Upper lobe of right lung (tissue), 1 donor: ENCODE results near the gene DLST. TPM values are rescaled to one million over a fixed set of nuclear protein-coding genes. Genes with fewer than 3 reads are reported as not detected.

Source experiments
- ATAC-seq: fragments of 200-7000 bp; cut with Tn5 transposase; one replicate; pipeline ENCODE4 v1.9.1; 2020; ENCODE audit warnings: mild to moderate bottlenecking, moderate library complexity
- DNase-seq: peaks from one replicate; pipeline ENCODE4 v3.0.0-alpha.2; 2020
- H3K27ac ChIP-seq: fragments of 200-600 bp; one replicate; pipeline ENCODE4 v1.8.0; 2022
- H3K27me3 ChIP-seq: fragments of 200-600 bp; one replicate; pipeline ENCODE4 v1.8.0; 2022; ENCODE audit warnings: mild to moderate bottlenecking
- H3K36me3 ChIP-seq: fragments of 200-600 bp; one replicate; pipeline ENCODE4 v1.8.0; 2022
- H3K4me1 ChIP-seq: fragments of 200-600 bp; one replicate; pipeline ENCODE4 v1.8.0; 2022
- H3K4me3 ChIP-seq: fragments of 200-600 bp; one replicate; pipeline ENCODE4 v1.8.0; 2022; ENCODE audit warnings: mild to moderate bottlenecking
- H3K9me3 ChIP-seq: fragments of 200-600 bp; one replicate; pipeline ENCODE4 v1.8.0; 2022
- CTCF ChIP-seq: fragments of 200-600 bp; IDR thresholded peaks from one replicate; pipeline ENCODE4 v1.8.0; 2022; ENCODE audit warnings: antibody characterized with exemption
- intact Hi-C: fragments of 100-400 bp; cut with DNase I; formaldehyde crosslinking; loops from one replicate; pipeline ENCODE4 v1.11.0; 2022
- total RNA-seq: library from RNA; stranded (reverse); fragmentation: NEBNext Ultra II Directional; extraction: Animal tissue kit (Norgen Biotek cat#: 25700); gene quantifications from one replicate; pipeline ENCODE4 v1.2.1, GENCODE V29; 2021
- donor health status: DM: no; HTN: yes; CAD: no; lungs with severe emphysema.

Gene DLST
- total RNA-seq, 1 donor from 2014 or later = 90.1 TPM

- TF ChIP-seq CTCF = no peak
- no peak for DNase-seq
- ATAC-seq = no peak
- Histone ChIP-seq H3K27ac (no peak overlapping the region), H3K4me1 (peaks cover 13% of the 10 kb centered on the region), H3K4me3 (no peak overlapping the region), H3K27me3 (peaks cover 3% of the 10 kb centered on the region), H3K9me3 (no peaks in the 10 kb centered on the region), H3K36me3 (no peaks in the 10 kb centered on the region)
- intact Hi-C loops = no loop called here
Measured at GRCh38 chr14:74952180-74952665, 70.5 kb downstream of the DLST start.

- no peak for DNase-seq
- H3K4me3 ChIP-seq = no peak overlapping the region
- no peaks in the 10 kb centered on the region for H3K9me3 ChIP-seq
- intact Hi-C loops = no loop called here
- peaks cover 13% of the 10 kb centered on the region for H3K4me1 ChIP-seq
- ATAC-seq = no peak
- no peak for TF ChIP-seq CTCF
- H3K36me3 ChIP-seq = no peaks in the 10 kb centered on the region
- H3K27ac ChIP-seq = no peak overlapping the region
- peaks cover 3% of the 10 kb centered on the region for H3K27me3 ChIP-seq
Measured at GRCh38 chr14:74952697-74953484, 71.2 kb downstream of the DLST start.

Other genes starting within 250 kb of the DLST start
- gene AREL1, start 168.8 kb upstream of the DLST start, total RNA-seq = 36.8 TPM
- 40.7 TPM for gene FCF1, start 168.8 kb upstream of the DLST start, total RNA-seq
- gene YLPM1, start 118.6 kb upstream of the DLST start, total RNA-seq = 53.0 TPM
- gene PROX2, start 5.8 kb upstream of the DLST start, total RNA-seq = not detected
- gene RPS6KL1, start 41.3 kb downstream of the DLST start, total RNA-seq = 5.1 TPM
- gene PGF, start 73.7 kb downstream of the DLST start, total RNA-seq = 4.7 TPM
- 34.8 TPM for gene EIF2B2, start 121.0 kb downstream of the DLST start, total RNA-seq
- gene MLH3, start 169.6 kb downstream of the DLST start, total RNA-seq = 33.4 TPM
- 15.3 TPM for gene ACYP1, start 182.1 kb downstream of the DLST start, total RNA-seq
- 4.5 TPM for gene ZC2HC1C, start 187.7 kb downstream of the DLST start, total RNA-seq
- gene NEK9, start 245.1 kb downstream of the DLST start, total RNA-seq = 78.1 TPM